K562 (cell line): ENCODE data around the gene HMBS. TPM values are rescaled to one million over a fixed set of nuclear protein-coding genes. Genes with fewer than 3 reads are reported as not detected.
A peak's percentile ranks its signal among the peaks of the same experiment; 100 is the strongest.

Experiments
- DIDO1 ChIP-seq: fragments of 450-650 bp; IDR thresholded peaks from 2 replicates; pipeline ENCODE4 v1.6.1; 2016; ENCODE audit warnings: low read depth, missing biosample characterization, missing genetic modification characterization
- EP300 ChIP-seq: IDR thresholded peaks from 2 replicates; pipeline ENCODE4 v1.6.1; 2012; ENCODE audit warnings: low read length, improper control_type of control experiment
- GATAD2B ChIP-seq: fragments of 450-650 bp; IDR thresholded peaks from 2 replicates; pipeline ENCODE4 v1.6.1; 2017; ENCODE audit warnings: mild to moderate bottlenecking, borderline replicate concordance
- HMGN3 ChIP-seq: IDR thresholded peaks from 2 replicates; pipeline ENCODE4 v1.6.1; 2011; ENCODE audit warnings: borderline replicate concordance, low read depth, mild to moderate bottlenecking, mixed read lengths, low read length; ENCODE audit not compliant: insufficient read length; ENCODE audit errors: extremely low read depth
- ILK ChIP-seq: fragments of 450-650 bp; IDR thresholded peaks from 2 replicates; pipeline ENCODE4 v1.6.1; 2016; ENCODE audit warnings: missing genetic modification characterization, low read depth, mild to moderate bottlenecking, missing compliant biosample characterization, moderate library complexity, borderline replicate concordance
- MEIS2 ChIP-seq: fragments of 450-650 bp; IDR thresholded peaks from 2 replicates; pipeline ENCODE4 v1.6.1; 2014; ENCODE audit warnings: mild to moderate bottlenecking; ENCODE audit not compliant: partially characterized antibody
- NCOA1 ChIP-seq: fragments of 450-650 bp; IDR thresholded peaks from 2 replicates; pipeline ENCODE4 v1.6.1; 2016; ENCODE audit warnings: low read depth
- SMARCB1 ChIP-seq: IDR thresholded peaks from 2 replicates; pipeline ENCODE4 v1.6.1; 2011; ENCODE audit warnings: improper control_type of control experiment, low read depth; ENCODE audit not compliant: insufficient read length
- SP1 ChIP-seq: sonication (generic); formaldehyde crosslinking; IDR thresholded peaks from 2 replicates; pipeline ENCODE4 v1.8.1; 2022; ENCODE audit warnings: mild to moderate bottlenecking, missing genetic modification reagents
- TRIM24 ChIP-seq, 2 experiments: fragments of 450-650 bp; IDR thresholded peaks; 2 replicates each; pipeline ENCODE4 v1.6.1; 2016
- ZNF3 ChIP-seq: fragments of 250-450 bp; sonication (Bioruptor Pico); IDR thresholded peaks from 2 replicates; pipeline ENCODE4 v1.5.0; 2021; ENCODE audit warnings: mild to moderate bottlenecking, moderate library complexity
- ZNF57 ChIP-seq: fragments of 450-650 bp; formaldehyde crosslinking; IDR thresholded peaks from 2 replicates; pipeline ENCODE4 v1.4.0; 2020; ENCODE audit warnings: mild to moderate bottlenecking, moderate library complexity
- ZNF830 ChIP-seq: fragments of 250-450 bp; sonication (Bioruptor Pico); IDR thresholded peaks from 2 replicates; pipeline ENCODE4 v1.5.0; 2021; ENCODE audit warnings: mild to moderate bottlenecking
- polyA plus RNA-seq, 8 experiments: library from polyadenylated mRNA; depleted of rRNA in 4 of 8; stranded (reverse) in 5 of 8; unstranded in 3 of 8; fragments of >200 nt; fragmentation: Nextera tagmentation in 2 of 8; fragmentation: Illumina TruSeq in 1 of 8; extraction: Ambion mirVana in 2 of 8; extraction: Trizol in 1 of 8; gene quantifications; 2 replicates each; pipeline versions ENCODE4 v1.2.1 to v1.2.3, GENCODE V29; 2011 to 2014; ENCODE audit warnings: inconsistent platforms in 1 of 8, missing spikeins in 1 of 8
- total RNA-seq, 7 experiments: library from RNA; depleted of rRNA in 6 of 7; stranded (reverse); fragments of >200 nt in 6 of 7; fragmentation: Illumina TruSeq in 2 of 7; extraction: Trizol in 2 of 7; gene quantifications; 2 replicates each; pipeline versions ENCODE4 v1.2.1 to v1.2.3, GENCODE V29; 2011 to 2021; ENCODE audit warnings: low replicate concordance in 1 of 7
- TF ChIP-seq, protein P1 (sequence below): fragments of 250-450 bp; sonication (Bioruptor Pico); IDR thresholded peaks from 2 replicates; pipeline ENCODE4 v1.5.0; 2021; ENCODE audit warnings: mild to moderate bottlenecking, moderate library complexity
- TF ChIP-seq, protein P2 (sequence below): fragments of 250-450 bp; sonication (Bioruptor Pico); IDR thresholded peaks from 2 replicates; pipeline ENCODE4 v1.5.0; 2022; ENCODE audit warnings: mild to moderate bottlenecking
- TF ChIP-seq, protein P3 (sequence below): fragments of 250-450 bp; sonication (Bioruptor Pico); IDR thresholded peaks from 2 replicates; pipeline ENCODE4 v1.8.0; 2021; ENCODE audit warnings: borderline replicate concordance, mild to moderate bottlenecking, moderate library complexity; ENCODE audit not compliant: poor library complexity, severe bottlenecking
- TF ChIP-seq, protein P4 (sequence below): fragments of 450-650 bp; IDR thresholded peaks from 2 replicates; pipeline ENCODE4 v1.6.1; 2018; ENCODE audit not compliant: partially characterized antibody

The HMBS gene
- total and polyA plus RNA-seq, 9 of the 15 experiments (the other 6 are each of a cell fraction or from before 2014, with no cell fraction given), result 56.9 to 385 (median 286) TPM

DNA sequence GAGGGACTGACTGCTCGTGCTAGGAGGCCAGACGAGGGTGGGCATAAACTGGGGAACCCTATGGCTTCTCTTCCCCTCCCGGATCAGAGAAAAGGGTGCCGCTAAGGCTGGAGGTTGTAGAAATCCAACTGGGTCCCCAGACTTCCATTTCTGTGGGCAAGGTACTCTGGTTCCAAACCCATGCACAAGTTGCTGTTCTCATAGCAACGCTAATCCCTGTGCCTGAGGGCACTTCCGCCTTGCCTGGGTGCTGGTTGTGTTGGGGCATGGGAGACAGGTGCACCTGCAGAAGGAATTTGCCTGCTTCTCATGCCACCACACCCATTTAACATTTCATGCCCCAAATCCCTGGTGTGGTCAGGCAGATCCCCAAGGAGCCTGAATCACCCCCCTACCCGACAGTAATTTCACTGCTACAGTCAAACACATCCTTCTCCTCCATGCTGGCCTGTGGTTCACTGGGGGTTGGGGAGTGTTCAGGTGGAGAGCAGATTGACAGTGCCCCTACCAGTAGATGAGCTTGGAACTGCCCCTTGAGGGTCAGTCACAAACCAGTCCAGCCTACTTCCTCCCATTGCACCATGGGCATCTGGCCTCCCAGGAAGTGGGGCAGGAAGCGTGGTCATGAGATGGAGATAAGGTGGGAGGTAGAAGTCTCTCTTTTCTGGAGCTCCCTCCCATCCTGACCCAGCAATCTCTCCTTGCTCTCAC lies 23.6 kb downstream of the HMBS start (continued):
- TF ChIP-seq ILK (tag) (no peak), DIDO1 (tag) (no peak), GATAD2B (no peak), EP300 (peak; percentile 61; the same call in 1 of the 2 replicates), TRIM24 (IDR thresholded peaks at IDR 0.05) (0 out of 4 replicates have a peak, but pooled peaks of 1 of the 2 experiments have one; percentile 11), ZNF830 (CRISPR knock-in tag) (no peak), ZNF57 (no peak), NCOA1 (0 out of 2 replicates have a peak, but pooled peaks have one; percentile 24), SMARCB1 (no peak), HMGN3 (no peak), ZNF3 (CRISPR knock-in tag) (no peak), MEIS2 (peak; percentile 15), SP1 (peak; percentile 60; the same call in 1 of the 2 replicates)
- TF ChIP-seq, protein P1, sequence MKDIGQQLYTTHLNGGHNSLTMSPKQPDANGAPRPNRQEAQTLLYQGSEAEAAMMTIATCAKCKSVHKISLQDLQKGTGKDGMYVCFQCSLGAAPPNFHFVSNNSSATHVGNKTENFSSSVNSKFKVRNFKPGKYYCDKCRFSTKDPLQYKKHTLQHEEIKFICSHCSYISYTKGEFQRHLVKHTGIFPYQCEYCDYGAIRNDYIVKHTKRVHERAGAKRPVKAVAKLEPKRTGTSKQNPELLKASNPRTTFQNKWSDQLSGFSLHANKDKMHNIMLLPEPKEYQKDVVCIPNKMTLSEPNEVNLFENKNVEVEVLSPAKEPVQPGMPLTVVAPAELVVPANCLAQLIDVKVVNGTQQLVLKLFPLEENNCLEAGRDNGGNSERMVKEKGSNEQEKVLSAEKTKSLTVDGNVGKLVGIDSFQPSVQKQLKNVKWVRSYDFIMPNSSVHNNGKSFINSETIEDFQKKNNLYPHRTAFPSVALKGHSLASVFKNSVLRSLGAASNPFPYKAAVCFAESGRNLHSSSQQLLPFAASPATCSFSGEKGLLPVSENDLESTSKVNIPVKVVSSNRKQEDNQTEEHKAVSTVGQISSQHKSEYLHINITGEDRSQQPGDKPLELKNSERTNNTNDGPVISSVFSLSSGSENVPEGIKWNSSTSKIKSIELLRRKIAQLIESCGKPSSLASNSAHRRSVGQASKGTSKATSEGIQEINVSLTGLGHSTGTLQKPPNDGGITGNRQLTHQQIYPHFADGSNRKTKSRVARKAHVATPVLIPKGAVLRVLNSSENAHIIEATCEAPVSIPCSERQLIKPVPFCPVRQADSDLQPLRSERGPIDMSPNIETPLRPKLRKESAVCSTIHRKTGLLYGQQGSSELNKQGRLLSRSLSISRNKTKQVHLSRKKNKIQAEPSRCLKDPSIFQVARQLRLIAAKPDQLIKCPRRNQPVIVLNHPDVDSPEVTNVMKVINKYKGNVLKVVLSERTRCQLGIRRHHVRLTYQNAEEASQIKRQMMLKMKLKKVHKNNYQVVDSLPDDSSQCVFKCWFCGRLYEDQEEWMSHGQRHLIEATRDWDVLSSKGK (CRISPR knock-in tag), result no peak
- TF ChIP-seq, protein P2, sequence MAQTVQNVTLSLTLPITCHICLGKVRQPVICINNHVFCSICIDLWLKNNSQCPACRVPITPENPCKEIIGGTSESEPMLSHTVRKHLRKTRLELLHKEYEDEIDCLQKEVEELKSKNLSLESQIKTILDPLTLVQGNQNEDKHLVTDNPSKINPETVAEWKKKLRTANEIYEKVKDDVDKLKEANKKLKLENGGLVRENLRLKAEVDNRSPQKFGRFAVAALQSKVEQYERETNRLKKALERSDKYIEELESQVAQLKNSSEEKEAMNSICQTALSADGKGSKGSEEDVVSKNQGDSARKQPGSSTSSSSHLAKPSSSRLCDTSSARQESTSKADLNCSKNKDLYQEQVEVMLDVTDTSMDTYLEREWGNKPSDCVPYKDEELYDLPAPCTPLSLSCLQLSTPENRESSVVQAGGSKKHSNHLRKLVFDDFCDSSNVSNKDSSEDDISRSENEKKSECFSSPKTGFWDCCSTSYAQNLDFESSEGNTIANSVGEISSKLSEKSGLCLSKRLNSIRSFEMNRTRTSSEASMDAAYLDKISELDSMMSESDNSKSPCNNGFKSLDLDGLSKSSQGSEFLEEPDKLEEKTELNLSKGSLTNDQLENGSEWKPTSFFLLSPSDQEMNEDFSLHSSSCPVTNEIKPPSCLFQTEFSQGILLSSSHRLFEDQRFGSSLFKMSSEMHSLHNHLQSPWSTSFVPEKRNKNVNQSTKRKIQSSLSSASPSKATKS (CRISPR knock-in tag), result no peak
- TF ChIP-seq, protein P3, sequence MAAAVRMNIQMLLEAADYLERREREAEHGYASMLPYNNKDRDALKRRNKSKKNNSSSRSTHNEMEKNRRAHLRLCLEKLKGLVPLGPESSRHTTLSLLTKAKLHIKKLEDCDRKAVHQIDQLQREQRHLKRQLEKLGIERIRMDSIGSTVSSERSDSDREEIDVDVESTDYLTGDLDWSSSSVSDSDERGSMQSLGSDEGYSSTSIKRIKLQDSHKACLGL, result no peak
- TF ChIP-seq, protein P4, sequence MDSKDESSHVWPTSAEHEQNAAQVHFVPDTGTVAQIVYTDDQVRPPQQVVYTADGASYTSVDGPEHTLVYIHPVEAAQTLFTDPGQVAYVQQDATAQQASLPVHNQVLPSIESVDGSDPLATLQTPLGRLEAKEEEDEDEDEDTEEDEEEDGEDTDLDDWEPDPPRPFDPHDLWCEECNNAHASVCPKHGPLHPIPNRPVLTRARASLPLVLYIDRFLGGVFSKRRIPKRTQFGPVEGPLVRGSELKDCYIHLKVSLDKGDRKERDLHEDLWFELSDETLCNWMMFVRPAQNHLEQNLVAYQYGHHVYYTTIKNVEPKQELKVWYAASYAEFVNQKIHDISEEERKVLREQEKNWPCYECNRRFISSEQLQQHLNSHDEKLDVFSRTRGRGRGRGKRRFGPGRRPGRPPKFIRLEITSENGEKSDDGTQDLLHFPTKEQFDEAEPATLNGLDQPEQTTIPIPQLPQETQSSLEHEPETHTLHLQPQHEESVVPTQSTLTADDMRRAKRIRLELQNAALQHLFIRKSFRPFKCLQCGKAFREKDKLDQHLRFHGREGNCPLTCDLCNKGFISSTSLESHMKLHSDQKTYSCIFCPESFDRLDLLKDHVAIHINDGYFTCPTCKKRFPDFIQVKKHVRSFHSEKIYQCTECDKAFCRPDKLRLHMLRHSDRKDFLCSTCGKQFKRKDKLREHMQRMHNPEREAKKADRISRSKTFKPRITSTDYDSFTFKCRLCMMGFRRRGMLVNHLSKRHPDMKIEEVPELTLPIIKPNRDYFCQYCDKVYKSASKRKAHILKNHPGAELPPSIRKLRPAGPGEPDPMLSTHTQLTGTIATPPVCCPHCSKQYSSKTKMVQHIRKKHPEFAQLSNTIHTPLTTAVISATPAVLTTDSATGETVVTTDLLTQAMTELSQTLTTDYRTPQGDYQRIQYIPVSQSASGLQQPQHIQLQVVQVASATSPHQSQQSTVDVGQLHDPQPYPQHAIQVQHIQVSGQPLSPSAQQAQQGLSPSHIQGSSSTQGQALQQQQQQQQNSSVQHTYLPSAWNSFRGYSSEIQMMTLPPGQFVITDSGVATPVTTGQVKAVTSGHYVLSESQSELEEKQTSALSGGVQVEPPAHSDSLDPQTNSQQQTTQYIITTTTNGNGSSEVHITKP, result peak; percentile 32
